Ishikawa (cell line): ENCODE measurements around the gene SEL1L2.

Experiments
- CREB1 ChIP-seq: IDR thresholded peaks from 2 replicates; pipeline ENCODE4 v1.6.1; 2012; ENCODE audit warnings: low read depth
- EP300 ChIP-seq: IDR thresholded peaks from 2 replicates; pipeline ENCODE4 v1.6.1; 2012; ENCODE audit warnings: borderline replicate concordance
- FOXM1 ChIP-seq: IDR thresholded peaks from 2 replicates; pipeline ENCODE4 v1.6.1; 2012; ENCODE audit warnings: low read depth, borderline replicate concordance
- RAD21 ChIP-seq: IDR thresholded peaks from 2 replicates; pipeline ENCODE4 v1.6.1; 2012; ENCODE audit warnings: low read depth
- REST ChIP-seq: IDR thresholded peaks from 2 replicates; pipeline ENCODE4 v1.6.1; 2012; ENCODE audit warnings: low read depth, mild to moderate bottlenecking
- TAF1 ChIP-seq: IDR thresholded peaks from 2 replicates; pipeline ENCODE4 v1.6.1; 2012; ENCODE audit warnings: low read depth, mild to moderate bottlenecking
- YY1 ChIP-seq: IDR thresholded peaks from 2 replicates; pipeline ENCODE4 v1.6.1; 2012; ENCODE audit warnings: low read depth
- ZBTB7A ChIP-seq: IDR thresholded peaks from 2 replicates; pipeline ENCODE4 v1.6.1; 2012; ENCODE audit warnings: low read depth

- TF ChIP-seq ZBTB7A (no peak), REST (no peak), RAD21 (no peak), YY1 (no peak), FOXM1 (no peak), CREB1 (no peak), TAF1 (no peak), EP300 (no peak)
These were observed 30.3 kb downstream of the SEL1L2 start for GRCh38 chr20:13960119-13960518.
